K562 (cell line): ENCODE data around the gene CSMD2. TPM values are rescaled to one million over a fixed set of nuclear protein-coding genes. Genes with fewer than 3 reads are reported as not detected.
"Not testable (repeated sequence)": the region's sequence is repeated elsewhere in the genome, so short reads cannot be mapped to it uniquely, and the experiment has no call there.

ENCODE experiments used
- ATAC-seq: fragments of 200-7000 bp; cut with Tn5 transposase; 3 replicates; pipeline ENCODE4 v1.9.1; 2020; ENCODE audit warnings: moderate library complexity
- BruUV-seq: library from RNA; stranded (reverse); fragments of 400-500 nt; replicated peaks from 2 replicates; lab custom pipeline; 2021; lab: Mats Ljungman, UMichigan
- CTCF ChIA-PET: fragments of 300-600 bp; formaldehyde crosslinking; extraction: SDS; loops from one replicate; lab custom pipeline; 2021; ENCODE audit warnings: low intra/inter-chr PET ratio; lab: Yijun Ruan, JAX
- POLR2A ChIA-PET: fragments of 300-600, 350-650 bp; sonication (Branson Sonifier 250); formaldehyde crosslinking; extraction: SDS; loops from one replicate; lab custom pipeline; 2021; ENCODE audit warnings: antibody characterized with exemption, inconsistent platforms; lab: Yijun Ruan, JAX
- DNase-seq, 4 experiments: peaks; one replicate each; pipeline versions ENCODE4 v3.0.0 to v3.0.0-alpha.2; 2011 to 2018; ENCODE audit warnings: low spot score in 3 of 4, mixed read lengths in 3 of 4; ENCODE audit errors: extremely low read depth in 1 of 4
- FAIRE-seq: peaks from 2 replicates; lab custom pipeline; 2011; peaks lifted over from hg19 to GRCh38; lab: Jason Lieb, UNC
- H2AFZ ChIP-seq: 2 replicates; pipeline ENCODE4 v1.6.0; 2011; ENCODE audit warnings: low read depth, low read length, control low read depth, inconsistent platforms
- H3K27ac ChIP-seq: fragments of 200-600 bp; 3 replicates; pipeline ENCODE4 v1.8.0; 2011; ENCODE audit warnings: low read depth, mild to moderate bottlenecking, control low read depth, inconsistent platforms, low read length, moderate library complexity, mixed read lengths; ENCODE audit errors: extremely low read depth
- H3K27me3 ChIP-seq, 2 experiments: fragments of 300-600 bp in 1 of 2; 2 replicates in 1 of 2; 3 replicates in 1 of 2; pipeline versions ENCODE4 v1.6.0 to v1.8.0; 2011; ENCODE audit warnings: inconsistent platforms in 2 of 2, low read length in 2 of 2, mild to moderate bottlenecking in 1 of 2, mixed read lengths in 1 of 2, moderate library complexity in 1 of 2; ENCODE audit not compliant: control insufficient read depth in 2 of 2, insufficient read depth in 2 of 2
- H3K36me3 ChIP-seq: fragments of 300-600 bp; 3 replicates; pipeline ENCODE4 v1.8.0; 2011; ENCODE audit warnings: mild to moderate bottlenecking, low read length, inconsistent platforms; ENCODE audit not compliant: control insufficient read depth, insufficient read depth
- H3K4me1 ChIP-seq, 2 experiments: fragments of 200-600 bp in 1 of 2; replicated peaks in 1 of 2; 2 replicates in 1 of 2; 3 replicates in 1 of 2; pipeline versions ENCODE4 v1.5.1 to v1.8.0; 2011; ENCODE audit warnings: inconsistent platforms in 2 of 2, low read length in 2 of 2, mild to moderate bottlenecking in 1 of 2, mixed read lengths in 1 of 2, moderate library complexity in 1 of 2; ENCODE audit not compliant: control insufficient read depth in 2 of 2, insufficient read depth in 2 of 2
- H3K4me2 ChIP-seq: 2 replicates; pipeline ENCODE4 v1.6.1; 2011; ENCODE audit warnings: low read length, control low read depth, inconsistent platforms, mixed read lengths; ENCODE audit not compliant: insufficient read depth
- H3K4me3 ChIP-seq: fragments of 200-600 bp; sonication (generic), shearing (Covaris generic); 2 replicates; pipeline ENCODE4 v1.5.1; 2016; ENCODE audit warnings: control low read depth, inconsistent platforms
- H3K79me2 ChIP-seq: fragments of 200-600 bp; 3 replicates; pipeline ENCODE4 v1.8.0; 2011; ENCODE audit warnings: low read length, inconsistent platforms; ENCODE audit not compliant: control insufficient read depth, insufficient read depth
- H3K9ac ChIP-seq, 2 experiments: 2 replicates each; pipeline versions ENCODE4 v1.6.0 to v1.6.1; 2011; ENCODE audit warnings: low read depth in 2 of 2, low read length in 2 of 2, control low read depth in 1 of 2, inconsistent platforms in 1 of 2, mild to moderate bottlenecking in 1 of 2, mixed read lengths in 1 of 2; ENCODE audit not compliant: insufficient read depth in 1 of 2
- H3K9me1 ChIP-seq: one replicate; pipeline ENCODE4 v1.6.0; 2011; ENCODE audit warnings: inconsistent platforms, mild to moderate bottlenecking, low read length, moderate library complexity; ENCODE audit not compliant: control insufficient read depth, insufficient read depth
- H3K9me3 ChIP-seq: replicated peaks from 2 replicates; pipeline ENCODE4 v1.5.1; 2011; ENCODE audit warnings: low read depth, low read length, inconsistent platforms; ENCODE audit not compliant: control insufficient read depth, insufficient read depth
- H4K20me1 ChIP-seq: replicated peaks from 2 replicates; pipeline ENCODE4 v1.6.1; 2011; ENCODE audit warnings: low read length, inconsistent platforms, mixed read lengths; ENCODE audit not compliant: control insufficient read depth, insufficient read depth
- CREB3 ChIP-seq: fragments of 450-650 bp; conservative IDR thresholded peaks from 2 replicates; pipeline ENCODE4 v1.6.1; 2016; ENCODE audit warnings: missing genetic modification characterization, low read depth, mild to moderate bottlenecking, missing compliant biosample characterization, moderate library complexity
- ETV1 ChIP-seq: fragments of 450-650 bp; conservative IDR thresholded peaks from 2 replicates; pipeline ENCODE4 v1.6.1; 2016; ENCODE audit warnings: missing genetic modification characterization, control low read depth, low read depth, missing compliant biosample characterization
- MAFK ChIP-seq: IDR thresholded peaks from 2 replicates; pipeline ENCODE4 v1.6.1; 2011; ENCODE audit warnings: low read length, improper control_type of control experiment
- RBM15 ChIP-seq: fragments of 200-400 bp; formaldehyde crosslinking; IDR thresholded peaks from 2 replicates; pipeline ENCODE4 v1.6.1; 2018; ENCODE audit warnings: mild to moderate bottlenecking, low read length, moderate library complexity; ENCODE audit not compliant: insufficient read depth
- TCFL5 ChIP-seq: fragments of 250-450 bp; sonication (Bioruptor Pico); conservative IDR thresholded peaks from 2 replicates; pipeline ENCODE4 v1.6.1; 2021; ENCODE audit warnings: mild to moderate bottlenecking, moderate library complexity, matching md5 sums
- ZNF696 ChIP-seq: fragments of 250-450 bp; sonication (Bioruptor Pico); conservative IDR thresholded peaks from 2 replicates; pipeline ENCODE4 v1.4.0; 2020; ENCODE audit warnings: mild to moderate bottlenecking, moderate library complexity
- WGBS: fragments of 100-300 bp; shearing (Covaris generic); methylation state at CpG from one replicate; pipeline ENCODE4 v1.1.6; 2016; ENCODE audit warnings: low coverage, mixed read lengths; ENCODE audit not compliant: insufficient coverage; ENCODE audit errors: missing lambda C conversion rate; 5-methylcytosine and 5-hydroxymethylcytosine counted together
- in situ Hi-C: fragments of 300-500 bp; cut with MboI; formaldehyde crosslinking; loops from 4 replicates; pipeline ENCODE4 v1.15.0; 2018; ENCODE audit warnings: inconsistent platforms, mixed read lengths
- intact Hi-C: fragments of 100-400 bp; cut with micrococcal nuclease; formaldehyde crosslinking; loops from 2 replicates; pipeline ENCODE4 v1.14.2; 2022
- polyA plus RNA-seq, 8 experiments: library from polyadenylated mRNA; depleted of rRNA in 4 of 8; stranded (reverse) in 5 of 8; unstranded in 3 of 8; fragments of >200 nt; fragmentation: Nextera tagmentation in 2 of 8; fragmentation: Illumina TruSeq in 1 of 8; extraction: Ambion mirVana in 2 of 8; extraction: Trizol in 1 of 8; gene quantifications; 2 replicates each; pipeline versions ENCODE4 v1.2.1 to v1.2.3, GENCODE V29; 2011 to 2014; ENCODE audit warnings: inconsistent platforms in 1 of 8, missing spikeins in 1 of 8
- total RNA-seq, 7 experiments: library from RNA; depleted of rRNA in 6 of 7; stranded (reverse); fragments of >200 nt in 6 of 7; fragmentation: Illumina TruSeq in 2 of 7; extraction: Trizol in 2 of 7; gene quantifications; 2 replicates each; pipeline versions ENCODE4 v1.2.1 to v1.2.3, GENCODE V29; 2011 to 2021; ENCODE audit warnings: low replicate concordance in 1 of 7

CSMD2 gene
- total and polyA plus RNA-seq, 9 of the 15 experiments (the other 6 are each of a cell fraction or from before 2014, with no cell fraction given) = not detected

- no peak for TF ChIP-seq ZNF696 (CRISPR knock-in tag)
- no peak for TF ChIP-seq RBM15
- no peak for TF ChIP-seq TCFL5 (CRISPR knock-in tag)
- TF ChIP-seq ETV1 (tag) = no peak
- TF ChIP-seq, all 486 proteins: peak for 0
These were observed 78.5 kb downstream of the CSMD2 start (continued) for GRCh38 chr1:34086561-34086960.

- Histone ChIP-seq H4K20me1 (no peaks in the 10 kb centered on the region), H3K4me3 (no peak overlapping the region), H2AFZ (no peak overlapping the region), H3K4me1 (no peaks in the 10 kb centered on the region), H3K9me1 (no peaks in the 10 kb centered on the region), H3K9ac (no peak overlapping the region), H3K79me2 (no peaks in the 10 kb centered on the region), H3K36me3 (no peaks in the 10 kb centered on the region), H3K27me3 (peaks cover 0 to 3% of the 10 kb centered on the region in 2 experiments; a peak in 1 of 5 replicates), H3K27ac (no peak overlapping the region), H3K4me2 (no peak overlapping the region), H3K9me3 (no peaks in the 10 kb centered on the region)
- intact Hi-C loops = no loop called here
- ATAC-seq (no peak), FAIRE-seq (no peak), DNase-seq (no peak)
- POLR2A ChIA-PET = no interaction called here
- BruUV-seq = no TSS peak
- TF ChIP-seq MAFK = no peak
- TF ChIP-seq CREB3 (tag) = no peak
- CTCF ChIA-PET = no interaction called here
- in situ Hi-C loops = no loop called here
- 0% methylated on average over 2 of the region's 2 CpGs for WGBS
These were observed 81.1 kb downstream of the CSMD2 start for GRCh38 chr1:34083974-34084373.

- H3K9me1 ChIP-seq, POLR2A ChIA-PET, H3K4me1 ChIP-seq, H3K9me3 ChIP-seq, H3K4me3 ChIP-seq, H3K36me3 ChIP-seq, CTCF ChIA-PET, ATAC-seq, H3K27me3 ChIP-seq, H3K9ac ChIP-seq, H2AFZ ChIP-seq, H4K20me1 ChIP-seq, intact Hi-C loops, DNase-seq, BruUV-seq, H3K79me2 ChIP-seq, H3K27ac ChIP-seq, FAIRE-seq, H3K4me2 ChIP-seq, in situ Hi-C loops: not testable (repeated sequence)
- WGBS = 3% methylated on average over 19 of the region's 43 CpGs
These were observed 82.9 kb downstream of the CSMD2 start for GRCh38 chr1:34082085-34082670.
